ENCODE measurements around the gene ITGB8. TPM values are rescaled to one million over a fixed set of nuclear protein-coding genes. Genes with fewer than 3 reads are reported as not detected.

Gene ITGB8
- polyA plus RNA-seq, 3 donors from 2014 or later = not detected

GRCh38 chr7:20352573-20353306 is 22.0 kb downstream of the ITGB8 start:
- H3K27ac Mint-ChIP-seq = no peak overlapping the region
- DNase-seq = no peak
- peaks cover 0 to 5% (median 5%) of the 10 kb centered on the region in 3 donors for H3K27me3 Mint-ChIP-seq (ENCODE audit: low read depth in 3 of 3)
- H3K36me3 Mint-ChIP-seq = no peaks in the 10 kb centered on the region
- H3K4me3 Mint-ChIP-seq = no peak overlapping the region
- H3K4me1 Mint-ChIP-seq = no peaks in the 10 kb centered on the region
- H3K9me3 Mint-ChIP-seq = no peaks in the 10 kb centered on the region

GRCh38 chr7:20354610-20355528 is 24.2 kb downstream of the ITGB8 start:
- Mint-ChIP-seq H3K27ac (no peak overlapping the region), H3K36me3 (no peaks in the 10 kb centered on the region), H3K9me3 (peaks cover 0 to 7% (median 0%) of the 10 kb centered on the region in 6 donors), H3K4me1 (no peaks in the 10 kb centered on the region), H3K27me3 (ENCODE audit: low read depth in 3 of 3) (peaks cover 2 to 5% (median 4%) of the 10 kb centered on the region in 3 donors), H3K4me3 (no peak overlapping the region)
- no peak for DNase-seq

GRCh38 chr7:20358106-20358505 is 27.4 kb downstream of the ITGB8 start:
- Mint-ChIP-seq H3K27me3 (ENCODE audit: low read depth in 3 of 3) (peaks cover 2% of the 10 kb centered on the region in 3 donors), H3K4me1 (no peaks in the 10 kb centered on the region), H3K4me3 (no peak overlapping the region), H3K27ac (no peak overlapping the region), H3K36me3 (no peaks in the 10 kb centered on the region), H3K9me3 (peaks cover 0 to 14% (median 3%) of the 10 kb centered on the region in 6 donors)
- no peak for DNase-seq

- Mint-ChIP-seq H3K4me3 (no peak overlapping the region), H3K4me1 (no peaks in the 10 kb centered on the region), H3K9me3 (peaks cover 0 to 14% (median 3%) of the 10 kb centered on the region in 6 donors), H3K27me3 (ENCODE audit: low read depth in 3 of 3) (peaks cover 0 to 2% (median 2%) of the 10 kb centered on the region in 3 donors), H3K27ac (no peak overlapping the region), H3K36me3 (no peaks in the 10 kb centered on the region)
- no peak for DNase-seq
Observed at GRCh38 chr7:20358762-20359282, 28.1 kb downstream of the ITGB8 start.

- Mint-ChIP-seq H3K4me1 (no peaks in the 10 kb centered on the region), H3K27ac (no peak overlapping the region), H3K4me3 (no peak overlapping the region), H3K9me3 (peaks cover 0 to 14% (median 3%) of the 10 kb centered on the region in 6 donors), H3K27me3 (ENCODE audit: low read depth in 3 of 3) (peaks cover 0 to 2% (median 2%) of the 10 kb centered on the region in 3 donors), H3K36me3 (no peaks in the 10 kb centered on the region)
- DNase-seq = no peak
Observed at GRCh38 chr7:20359341-20359963, 28.8 kb downstream of the ITGB8 start.

DNA sequence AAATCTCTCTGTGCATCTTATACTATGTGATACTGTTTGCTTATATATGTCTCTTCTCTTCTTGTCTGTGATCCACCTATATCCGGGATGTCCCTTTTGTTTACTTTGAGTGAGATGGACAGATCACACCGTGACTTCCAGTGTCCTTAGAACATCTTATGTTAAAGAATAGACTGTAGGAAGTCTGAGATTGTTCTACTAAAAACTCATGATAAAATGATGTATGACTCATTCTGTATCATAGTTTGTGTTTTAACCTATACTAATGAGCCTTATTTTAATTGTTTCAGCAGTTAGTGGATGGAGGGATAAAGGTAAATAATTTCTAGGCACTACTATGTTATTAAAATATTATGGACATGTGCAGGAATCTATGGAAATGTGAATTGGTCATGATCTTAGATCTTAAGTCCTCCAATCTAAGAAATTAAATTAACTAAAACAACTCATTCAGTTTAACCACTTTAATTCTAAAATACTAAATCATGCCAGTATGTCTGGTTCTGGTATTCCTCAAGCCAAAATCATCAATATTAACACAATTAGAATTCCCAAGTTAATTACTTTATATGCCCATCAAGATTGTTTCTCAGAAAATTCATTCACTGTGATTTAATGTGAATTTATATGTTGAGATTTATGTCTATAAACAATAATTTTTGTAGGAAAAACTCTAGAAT is 32.0 kb downstream of the ITGB8 start:
- no peak overlapping the region for H3K27ac Mint-ChIP-seq
- H3K9me3 Mint-ChIP-seq = peaks cover 0 to 14% (median 3%) of the 10 kb centered on the region in 6 donors
- no peak overlapping the region for H3K4me3 Mint-ChIP-seq
- H3K4me1 Mint-ChIP-seq = no peaks in the 10 kb centered on the region
- no peaks in the 10 kb centered on the region for H3K36me3 Mint-ChIP-seq
- peaks cover 0 to 2% (median 2%) of the 10 kb centered on the region in 3 donors for H3K27me3 Mint-ChIP-seq (ENCODE audit: low read depth in 3 of 3)
- no peak for DNase-seq

GRCh38 chr7:20364571-20365196 is 34.0 kb downstream of the ITGB8 start:
- no peaks in the 10 kb centered on the region for H3K27me3 Mint-ChIP-seq (ENCODE audit: low read depth in 3 of 3)
- H3K4me3 Mint-ChIP-seq = no peak overlapping the region
- no peaks in the 10 kb centered on the region for H3K4me1 Mint-ChIP-seq
- H3K36me3 Mint-ChIP-seq = no peaks in the 10 kb centered on the region
- no peak overlapping the region for H3K27ac Mint-ChIP-seq
- DNase-seq = no peak
- H3K9me3 Mint-ChIP-seq = peaks cover 0 to 8% (median 3%) of the 10 kb centered on the region in 6 donors

- H3K9me3 Mint-ChIP-seq = peaks cover 0 to 5% (median 3%) of the 10 kb centered on the region in 6 donors
- H3K4me1 Mint-ChIP-seq = no peaks in the 10 kb centered on the region
- no peak for DNase-seq
- no peaks in the 10 kb centered on the region for H3K27me3 Mint-ChIP-seq (ENCODE audit: low read depth in 3 of 3)
- no peak overlapping the region for H3K27ac Mint-ChIP-seq
- no peak overlapping the region for H3K4me3 Mint-ChIP-seq
- no peaks in the 10 kb centered on the region for H3K36me3 Mint-ChIP-seq
Observed at GRCh38 chr7:20365486-20365885, 34.8 kb downstream of the ITGB8 start.

DNA sequence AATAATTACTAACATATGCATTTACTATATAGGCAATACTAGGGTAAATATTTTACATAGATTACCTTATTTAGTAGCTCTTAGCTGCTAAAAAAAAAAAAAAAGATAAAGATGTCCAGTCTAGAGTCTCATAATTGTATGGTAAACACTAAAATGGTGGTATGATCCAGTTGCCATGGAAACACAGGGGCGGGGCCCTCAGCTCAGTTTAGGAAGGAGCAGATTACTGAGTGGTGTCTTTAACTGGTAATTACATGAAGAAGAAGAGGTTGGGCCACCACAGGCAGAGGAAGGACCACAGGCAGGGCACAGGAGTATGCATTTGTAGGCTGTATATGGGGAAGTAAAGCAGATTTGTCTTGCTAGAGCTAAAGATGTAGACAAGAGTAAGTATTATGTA is 43.7 kb downstream of the ITGB8 start:
- Mint-ChIP-seq H3K27me3 (ENCODE audit: low read depth in 3 of 3) (no peaks in the 10 kb centered on the region), H3K9me3 (peaks cover 0 to 9% (median 2%) of the 10 kb centered on the region in 6 donors), H3K4me1 (no peaks in the 10 kb centered on the region), H3K27ac (no peak overlapping the region), H3K36me3 (no peaks in the 10 kb centered on the region), H3K4me3 (no peak overlapping the region)
- no peak for DNase-seq

- H3K9me3 Mint-ChIP-seq = peaks cover 0 to 9% (median 2%) of the 10 kb centered on the region in 6 donors
- no peaks in the 10 kb centered on the region for H3K36me3 Mint-ChIP-seq
- no peak overlapping the region for H3K4me3 Mint-ChIP-seq
- no peak for DNase-seq
- no peak overlapping the region for H3K27ac Mint-ChIP-seq
- H3K4me1 Mint-ChIP-seq = no peaks in the 10 kb centered on the region
- no peaks in the 10 kb centered on the region for H3K27me3 Mint-ChIP-seq (ENCODE audit: low read depth in 3 of 3)
Observed at GRCh38 chr7:20376796-20377195, 46.1 kb downstream of the ITGB8 start.

- no peaks in the 10 kb centered on the region for H3K4me1 Mint-ChIP-seq
- H3K27me3 Mint-ChIP-seq (ENCODE audit: low read depth in 3 of 3) = no peaks in the 10 kb centered on the region
- H3K4me3 Mint-ChIP-seq = no peak overlapping the region
Observed at GRCh38 chr7:20381406-20382034, 50.8 kb downstream of the ITGB8 start.

DNA sequence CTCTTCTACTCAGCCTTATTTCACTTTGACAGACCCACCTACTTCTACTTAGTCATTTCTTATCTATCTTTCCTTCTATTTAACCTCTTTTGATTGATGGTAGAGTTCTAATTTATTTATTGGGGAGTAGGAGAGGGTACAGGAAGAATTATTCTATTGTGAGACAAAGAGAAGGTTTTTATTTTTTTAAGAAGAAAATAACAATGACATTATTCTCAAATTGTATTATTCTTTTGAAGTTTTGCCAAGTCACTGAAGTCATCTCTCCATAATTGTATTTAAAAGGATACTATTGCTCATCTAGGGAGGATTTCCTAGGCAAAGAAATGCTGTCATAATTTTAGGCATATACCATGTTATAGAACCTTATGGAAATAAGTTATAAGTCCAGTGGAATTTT is 52.7 kb downstream of the ITGB8 start:
- Mint-ChIP-seq H3K4me3 (no peak overlapping the region), H3K36me3 (no peaks in the 10 kb centered on the region), H3K9me3 (peaks cover 0 to 8% (median 0%) of the 10 kb centered on the region in 6 donors), H3K27ac (no peak overlapping the region), H3K27me3 (ENCODE audit: low read depth in 3 of 3) (no peaks in the 10 kb centered on the region), H3K4me1 (no peaks in the 10 kb centered on the region)
- no peak for DNase-seq

More at GRCh38 chr7:20381406-20382034, 50.8 kb downstream of the ITGB8 start:
- H3K36me3 Mint-ChIP-seq = no peaks in the 10 kb centered on the region
- no peak overlapping the region for H3K27ac Mint-ChIP-seq
- peaks cover 0 to 7% (median under 1%) of the 10 kb centered on the region in 6 donors for H3K9me3 Mint-ChIP-seq
- no peak for DNase-seq

Data from immature natural killer cell (primary cell).